ENCODE results near the gene MYO1D.
"Not testable (repeated sequence)": the region's sequence is repeated elsewhere in the genome, so short reads cannot be mapped to it uniquely, and the experiment has no call there.

The MYO1D gene

GRCh38 chr17:32876417-32877163, at the start of gene MYO1D:
TSS of gene MYO1D (minus strand) at chr17:32877124. CDS start at chr17:32876872, 252 bp downstream.
- DNase-seq (ENCODE audit: low read depth in 2 of 2): peak; percentile 38 to 66

GRCh38 chr17:32926183-32926582, 49.3 kb upstream of the MYO1D start:
- DNase-seq (ENCODE audit: low read depth in 2 of 2): no peak

GRCh38 chr17:32923905-32924304, 47.0 kb upstream of the MYO1D start:
- DNase-seq (ENCODE audit: low read depth in 2 of 2): not testable (repeated sequence)

- no peak for DNase-seq (ENCODE audit: low read depth in 2 of 2)
Observed at GRCh38 chr17:32921017-32921416, 44.1 kb upstream of the MYO1D start.

- DNase-seq (ENCODE audit: low read depth in 2 of 2): no peak
Observed at GRCh38 chr17:32920293-32920692, 43.4 kb upstream of the MYO1D start.

DNA sequence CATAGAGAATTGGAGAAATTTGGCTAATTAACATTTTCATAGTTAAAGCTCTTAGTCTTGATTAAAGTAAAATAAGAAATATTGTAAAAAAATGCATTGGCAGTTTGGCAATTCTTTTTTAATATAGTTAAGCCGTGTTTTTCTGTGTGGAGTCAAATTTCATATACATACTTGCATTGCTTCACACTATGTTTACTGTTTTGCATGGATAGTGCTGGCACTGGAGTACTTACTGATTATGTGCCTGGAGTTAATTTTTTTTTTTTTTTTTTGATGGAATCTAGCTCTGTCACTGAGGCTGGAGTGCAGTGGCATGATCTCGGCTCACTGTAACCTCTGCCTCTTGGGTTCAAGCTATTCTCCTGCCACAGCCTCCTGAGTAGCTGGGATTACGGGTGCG, 43.0 kb upstream of the MYO1D start:
- DNase-seq (ENCODE audit: low read depth in 2 of 2): not testable (repeated sequence)

DNA sequence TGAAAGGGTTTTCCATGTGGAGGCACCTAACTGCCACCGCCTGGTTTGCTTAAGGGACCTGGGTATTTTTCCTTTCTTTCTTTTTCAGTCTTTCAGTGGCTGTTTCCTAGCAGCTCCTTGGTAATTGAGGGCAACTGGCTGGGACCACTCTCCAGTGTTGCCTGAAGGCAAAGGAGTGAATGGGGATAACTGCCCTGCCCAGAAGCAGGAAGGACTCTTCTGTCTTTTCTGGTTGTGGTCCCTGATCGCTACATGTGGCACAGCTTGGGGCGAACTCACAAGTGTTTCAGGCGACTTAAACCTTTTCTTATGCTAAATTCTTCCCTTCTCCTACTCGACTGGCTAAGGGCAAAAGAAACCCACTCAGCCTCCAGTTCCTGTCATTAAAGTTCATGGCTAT, 40.9 kb upstream of the MYO1D start:
- no peak for DNase-seq (ENCODE audit: low read depth in 2 of 2)

GRCh38 chr17:32917081-32917480, 40.2 kb upstream of the MYO1D start:
- DNase-seq (ENCODE audit: low read depth in 2 of 2): no peak

DNA sequence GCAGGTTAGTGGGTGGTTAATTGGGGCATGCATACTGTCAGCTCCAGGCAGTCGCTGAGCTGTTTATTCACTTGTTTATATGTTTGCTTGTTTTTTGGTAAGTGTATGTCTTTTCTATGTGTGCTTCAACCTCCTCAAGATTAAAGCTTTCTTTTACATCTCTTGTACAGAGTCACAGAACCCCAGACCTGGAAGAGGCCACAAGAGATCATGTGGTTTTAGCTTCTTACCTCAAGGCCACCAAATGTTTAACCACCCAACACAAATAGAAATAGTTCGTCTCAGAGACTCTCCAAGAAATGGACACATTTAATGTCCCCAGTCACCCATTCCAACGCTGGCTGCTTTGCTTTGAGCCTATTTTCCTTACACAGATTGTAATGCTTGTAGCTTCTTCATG, 39.2 kb upstream of the MYO1D start:
- DNase-seq (ENCODE audit: low read depth in 2 of 2): no peak

DNA sequence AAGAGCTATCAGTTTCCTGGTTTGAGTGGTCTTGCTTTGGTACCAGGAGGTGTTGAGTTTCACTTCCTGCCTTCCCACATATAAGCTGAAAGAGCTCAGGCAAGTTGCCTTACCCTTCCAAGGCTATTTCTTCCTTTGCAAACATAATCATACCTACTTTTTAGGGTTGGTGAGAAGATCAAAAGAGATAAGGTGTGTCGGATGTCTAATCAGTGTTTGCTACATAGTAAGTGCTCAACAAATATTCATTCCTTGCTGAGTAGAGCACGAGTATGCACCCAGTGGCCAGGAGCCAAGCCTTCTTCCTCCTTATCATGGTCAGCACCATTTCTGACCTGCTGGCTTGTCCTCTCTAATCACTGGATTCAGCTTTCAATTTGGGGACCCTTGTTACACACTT, 38.3 kb upstream of the MYO1D start:
- DNase-seq (ENCODE audit: low read depth in 2 of 2): no peak

GRCh38 chr17:32914181-32914580, 37.3 kb upstream of the MYO1D start:
- DNase-seq (ENCODE audit: low read depth in 2 of 2): no peak

DNA sequence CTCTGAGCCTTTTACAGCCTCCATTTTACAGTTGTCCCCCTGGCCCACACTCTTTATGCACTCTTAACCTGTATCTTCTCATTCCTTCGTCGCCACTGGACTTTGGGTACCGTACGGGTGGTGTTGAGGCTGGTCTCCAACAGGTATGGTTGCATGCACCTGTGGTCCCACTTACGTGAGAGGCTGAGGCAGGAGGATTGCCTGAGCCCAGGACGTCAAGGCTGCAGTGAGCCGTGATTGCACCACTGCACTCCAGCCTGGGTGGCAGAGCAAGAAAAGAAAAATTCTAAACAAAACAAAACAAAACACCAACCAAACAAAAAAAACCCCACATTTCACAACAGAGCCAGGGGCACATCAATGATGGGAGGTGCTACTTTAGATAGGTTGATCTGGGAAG, 36.7 kb upstream of the MYO1D start:
- DNase-seq (ENCODE audit: low read depth in 2 of 2): no peak

DNA sequence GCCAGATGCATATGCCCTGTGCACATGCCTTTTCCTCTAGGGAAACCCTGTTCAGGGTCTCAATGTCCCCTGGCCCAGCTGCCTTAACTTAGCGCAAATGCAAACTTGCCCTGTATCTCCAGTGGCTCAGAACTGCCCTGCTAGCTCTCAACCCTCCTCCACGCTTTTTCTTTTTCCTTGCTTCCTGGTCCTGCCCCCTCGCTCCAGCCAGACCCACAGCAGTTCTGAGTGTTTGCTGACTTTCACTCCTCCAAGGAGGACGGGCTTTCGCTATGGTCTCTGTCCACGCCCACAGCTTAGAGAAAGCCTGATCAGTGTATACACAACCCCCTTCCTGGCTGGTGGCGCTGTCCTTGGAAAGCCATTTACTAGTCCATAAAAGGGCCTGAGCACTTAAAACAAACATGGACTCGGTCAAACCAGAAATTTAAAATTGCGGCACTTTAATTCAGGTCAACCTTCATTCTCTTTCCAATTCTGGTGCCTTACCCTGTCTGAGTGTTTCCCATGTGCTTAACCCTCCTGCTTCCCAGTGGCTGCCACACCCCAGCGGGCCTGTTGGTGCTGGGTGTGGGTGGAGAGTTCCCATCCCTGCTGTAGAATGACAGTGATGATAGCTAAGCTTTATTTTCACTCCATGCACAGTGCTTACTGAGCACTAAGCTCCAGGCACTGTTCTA, 35.4 kb upstream of the MYO1D start:
- DNase-seq (ENCODE audit: low read depth in 2 of 2): no peak

DNA sequence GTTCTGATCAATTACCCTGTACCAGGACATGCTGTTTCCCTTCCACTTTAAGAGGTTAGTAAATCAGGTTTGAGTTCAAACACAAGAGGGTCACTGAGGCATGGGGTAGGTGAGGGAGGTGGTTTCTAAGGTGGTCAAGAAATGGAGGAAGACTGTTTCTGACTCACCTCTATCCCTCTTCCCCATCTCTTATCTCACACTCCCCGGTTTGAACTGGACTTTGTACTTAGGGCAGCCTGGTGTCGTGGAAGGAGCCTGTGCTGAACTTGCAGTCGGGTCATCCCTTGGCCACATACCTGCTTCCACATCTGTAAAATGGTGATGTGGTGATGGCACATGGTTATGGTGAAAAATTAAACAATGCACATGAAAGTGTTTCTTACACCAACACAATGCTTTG, 33.8 kb upstream of the MYO1D start:
- no peak for DNase-seq (ENCODE audit: low read depth in 2 of 2)

GRCh38 chr17:32909787-32910369, 33.0 kb upstream of the MYO1D start:
- peak; percentile 26 to 41 for DNase-seq (ENCODE audit: low read depth in 2 of 2)

GRCh38 chr17:32907583-32907982, 30.7 kb upstream of the MYO1D start:
- no peak for DNase-seq (ENCODE audit: low read depth in 2 of 2)

GRCh38 chr17:32904891-32905290, 28.0 kb upstream of the MYO1D start:
- no peak for DNase-seq (ENCODE audit: low read depth in 2 of 2)

DNA sequence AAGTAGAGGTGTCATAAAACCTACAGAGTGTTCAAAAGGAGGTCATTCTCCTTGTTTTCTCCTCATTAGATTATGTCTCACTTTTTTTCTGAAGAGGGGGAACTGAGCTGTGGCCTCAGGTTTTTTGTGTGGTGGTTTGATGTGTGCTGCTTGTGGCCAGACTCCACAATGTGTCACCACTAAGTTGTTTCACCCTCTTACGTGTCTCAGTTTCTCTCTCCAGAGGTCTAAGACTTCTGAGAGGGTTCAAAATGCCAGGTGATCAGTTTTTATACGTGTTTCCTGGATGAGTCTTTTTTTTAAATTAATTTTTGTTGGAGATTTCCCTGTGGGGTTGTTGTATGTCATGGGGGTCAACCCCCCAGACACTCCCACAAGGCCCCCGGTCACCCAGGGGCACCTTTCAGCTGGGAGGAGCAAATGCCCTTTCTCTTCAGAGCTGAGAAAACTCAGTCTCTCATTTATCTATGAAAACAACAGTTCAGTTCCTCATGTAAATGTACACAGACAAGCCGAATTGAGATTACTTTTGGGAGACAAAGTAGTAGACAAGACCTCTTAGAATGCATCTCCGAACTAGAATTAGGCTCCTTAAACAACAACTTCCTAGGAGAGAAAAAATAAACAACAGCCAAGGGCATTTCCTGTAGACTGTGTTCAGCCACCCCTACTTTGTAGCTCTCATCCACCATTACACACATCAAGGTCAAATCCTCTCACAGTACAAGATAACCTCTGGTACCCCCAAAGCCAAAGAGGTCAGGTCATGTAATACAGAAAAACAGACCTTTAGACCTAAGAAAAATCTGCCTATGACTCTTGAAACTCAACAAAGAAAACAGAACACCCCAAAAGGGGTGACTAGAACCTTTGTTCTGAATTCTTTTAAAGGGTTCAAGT, 27.1 kb upstream of the MYO1D start:
- DNase-seq (ENCODE audit: low read depth in 2 of 2): no peak

DNA sequence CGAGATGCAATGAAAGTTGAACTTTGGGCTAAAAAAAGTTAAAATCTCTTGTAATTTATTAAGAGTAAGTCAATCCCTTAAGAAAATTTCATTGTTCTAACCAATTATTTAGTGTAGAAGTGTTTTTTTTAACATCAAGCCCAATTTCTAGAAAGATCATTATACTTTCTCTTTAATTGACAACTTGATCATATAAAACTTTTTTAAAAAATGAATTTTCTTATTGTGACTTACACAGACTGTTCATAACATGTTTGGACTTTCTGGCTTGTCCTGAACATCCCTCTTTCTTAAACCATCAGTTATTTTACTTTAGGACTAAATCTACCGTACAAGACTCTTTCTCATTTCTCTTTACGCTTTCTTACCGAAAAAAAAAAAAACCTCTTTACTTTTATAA, 24.8 kb upstream of the MYO1D start:
- no peak for DNase-seq (ENCODE audit: low read depth in 2 of 2)

DNA sequence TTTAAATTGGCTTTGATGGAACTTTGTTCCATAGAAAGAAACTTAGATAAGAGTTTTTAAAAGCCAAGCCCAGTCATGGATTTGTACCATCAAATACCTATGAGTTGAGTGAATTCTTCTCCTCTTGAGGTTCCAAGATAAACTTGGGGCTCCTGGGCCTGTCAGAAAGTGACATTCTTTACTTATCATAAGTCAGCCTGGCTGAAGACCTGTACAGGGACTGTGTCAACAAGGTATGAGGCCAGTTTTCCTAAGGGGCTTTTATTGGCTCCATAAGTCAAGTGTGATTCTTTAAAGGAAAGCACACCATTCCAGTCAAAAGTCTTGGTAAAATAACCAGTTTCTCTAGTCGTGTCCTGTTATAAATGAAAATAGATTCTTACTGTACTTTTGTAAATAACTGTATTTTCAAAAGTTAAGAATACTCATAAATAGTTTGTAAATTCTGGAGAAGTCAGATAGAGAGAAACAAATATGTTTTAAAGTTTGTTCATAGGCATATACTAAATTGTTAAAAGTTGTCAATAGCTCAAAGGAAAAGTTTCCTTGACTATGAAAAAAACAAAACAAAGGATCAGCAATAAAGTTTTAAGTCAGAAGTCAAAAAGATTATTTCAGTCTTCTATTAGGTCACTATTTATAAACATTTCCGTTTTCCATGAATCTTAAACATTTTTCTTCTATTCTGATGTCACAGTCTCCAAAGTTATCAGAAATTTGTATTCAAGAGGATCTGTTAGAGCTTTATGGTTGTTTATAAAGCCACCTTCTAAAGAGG, 22.5 kb upstream of the MYO1D start:
- DNase-seq (ENCODE audit: low read depth in 2 of 2): no peak

DNA sequence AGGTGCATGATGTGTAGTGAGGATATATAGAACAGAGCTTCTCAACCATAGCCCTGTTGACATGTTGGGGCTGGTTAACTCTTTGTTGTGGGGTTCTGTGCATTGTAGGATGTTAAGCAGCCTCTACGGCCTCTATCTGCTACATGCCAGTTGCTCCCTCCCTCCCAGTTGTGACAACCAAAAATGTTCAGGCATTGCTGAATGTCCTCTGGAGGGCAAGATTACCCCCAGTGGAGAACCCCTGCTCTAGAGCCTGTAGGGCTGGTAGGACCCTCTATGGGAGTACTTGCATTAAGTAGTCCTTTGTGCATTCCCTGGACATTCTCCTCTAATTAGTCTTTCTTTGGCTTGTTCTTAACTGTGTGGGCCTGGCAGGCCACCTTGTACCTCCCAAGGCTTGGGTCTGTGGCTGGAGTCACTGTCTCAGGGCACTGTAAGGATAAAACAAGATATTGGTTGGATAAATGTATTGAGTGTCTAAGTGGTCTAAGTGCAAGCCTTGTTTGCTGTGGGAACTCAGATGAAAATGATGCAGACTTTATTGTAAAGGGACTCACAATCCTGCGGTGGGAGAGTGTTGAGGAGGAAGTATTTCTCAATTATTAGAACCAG, 19.8 kb upstream of the MYO1D start:
- no peak for DNase-seq (ENCODE audit: low read depth in 2 of 2)

All from activated CD4-positive, alpha-beta T cell treated with anti-CD3 and anti-CD28 coated beads for 24 hours (primary cell).